Measurements from ENCODE around the gene UBXN2A. TPM values are rescaled to one million over a fixed set of nuclear protein-coding genes. Genes with fewer than 3 reads are reported as not detected.
A peak's percentile ranks its signal among the peaks of the same experiment; 100 is the strongest.

UBXN2A gene
- 12.4 TPM for polyA plus RNA-seq (2013, experiment 1 of 2; ENCODE audit: insufficient read length)
- 13.4 TPM for polyA plus RNA-seq (2013, experiment 2 of 2; ENCODE audit: insufficient read length)

- peak; percentile 87 for DNase-seq
These were observed at the start of gene UBXN2A for GRCh38 chr2:23939987-23940717. Gene UBXN2A, plus strand, starts transcription at chr2:23940463. Its CDS starts 17,852 bp downstream, at chr2:23958315.

- DNase-seq: no peak
These were observed 40.1 kb upstream of the UBXN2A start for GRCh38 chr2:23900133-23900532.

- DNase-seq: peak; percentile 82
These were observed 39.5 kb upstream of the UBXN2A start for GRCh38 chr2:23900541-23901322.

GRCh38 chr2:23901966-23902846, 38.1 kb upstream of the UBXN2A start:
- DNase-seq: peak; percentile 37

GRCh38 chr2:23903034-23903433, 37.2 kb upstream of the UBXN2A start:
- no peak for DNase-seq

GRCh38 chr2:23904215-23904614, 36.0 kb upstream of the UBXN2A start:
- DNase-seq: no peak

- DNase-seq: no peak
These were observed 35.6 kb upstream of the UBXN2A start for GRCh38 chr2:23904692-23905091.

GRCh38 chr2:23905155-23905554, 35.1 kb upstream of the UBXN2A start:
- peak; percentile 13 for DNase-seq

GRCh38 chr2:23912054-23912453, 28.2 kb upstream of the UBXN2A start:
- DNase-seq: peak; percentile 6

- DNase-seq: no peak
These were observed 24.9 kb upstream of the UBXN2A start for GRCh38 chr2:23915327-23915726.

GRCh38 chr2:23916727-23917405, 23.4 kb upstream of the UBXN2A start:
- DNase-seq: no peak

GRCh38 chr2:23918837-23919489, 21.3 kb upstream of the UBXN2A start:
- DNase-seq: no peak

- DNase-seq: peak; percentile 13
These were observed 15.5 kb upstream of the UBXN2A start for GRCh38 chr2:23924589-23925359.

GRCh38 chr2:23925702-23926289, 14.5 kb upstream of the UBXN2A start:
- peak; percentile 45 for DNase-seq

GRCh38 chr2:23926290-23926749, 13.9 kb upstream of the UBXN2A start:
- peak; percentile 24 for DNase-seq

- peak; percentile 95 for DNase-seq
These were observed 13.3 kb upstream of the UBXN2A start, which contains the start of gene ATAD2B for GRCh38 chr2:23926750-23927571. Gene ATAD2B, minus strand, starts transcription at chr2:23927123. Its CDS starts 353 bp downstream, at chr2:23926770.

GRCh38 chr2:23934259-23934658, 6.0 kb upstream of the UBXN2A start:
- no peak for DNase-seq

- DNase-seq: peak; percentile 28
These were observed 706 bp downstream of the UBXN2A start for GRCh38 chr2:23940718-23941620.
